Muscle layer of colon (tissue), 2 donors: Measurements from ENCODE around the gene IL1F10.

Source experiments
- H3K27ac ChIP-seq: one replicate; pipeline ENCODE4 v1.7.0; 2013; ENCODE audit warnings: low read depth, mild to moderate bottlenecking, low read length, moderate library complexity
- H3K27me3 ChIP-seq, 2 donors: one replicate each; pipeline ENCODE4 v1.7.0; 2013; ENCODE audit warnings: low read length in 2 of 2, mild to moderate bottlenecking in 2 of 2; ENCODE audit not compliant: insufficient read depth in 2 of 2, control insufficient read depth in 1 of 2
- H3K36me3 ChIP-seq: one replicate; pipeline ENCODE4 v1.7.0; 2013; ENCODE audit warnings: mild to moderate bottlenecking, low read length; ENCODE audit not compliant: insufficient read depth
- H3K4me1 ChIP-seq: one replicate; pipeline ENCODE4 v1.7.0; 2013; ENCODE audit warnings: mild to moderate bottlenecking, low read length; ENCODE audit not compliant: insufficient read depth
- H3K4me3 ChIP-seq, 2 donors: one replicate each; pipeline ENCODE4 v1.7.0; 2013; ENCODE audit warnings: low read length in 2 of 2, low read depth in 1 of 2, mild to moderate bottlenecking in 1 of 2, moderate library complexity in 1 of 2
- H3K9ac ChIP-seq: one replicate; pipeline ENCODE4 v1.7.0; 2013; ENCODE audit warnings: low read length
- H3K9me3 ChIP-seq: one replicate; pipeline ENCODE4 v1.7.0; 2013; ENCODE audit warnings: mild to moderate bottlenecking, low read length
- donor health status: abdominal sarcoma.
- donor health status: Adenocarcinoma of cecum.

The IL1F10 gene

GRCh38 chr2:113067681-113068080, at the start of gene IL1F10:
Gene IL1F10, plus strand, starts transcription at chr2:113067970. Its CDS starts 4,769 bp downstream, at chr2:113072739.
- Histone ChIP-seq H3K9me3 (no peaks in the 10 kb centered on the region), H3K4me3 (no peak within 1 kb of the TSS), H3K27me3 (no peaks in the 10 kb centered on the region), H3K9ac (no peak within 1 kb of the TSS), H3K36me3 (no peaks in the 10 kb centered on the region), H3K4me1 (no peaks in the 10 kb centered on the region), H3K27ac (no peak within 1 kb of the TSS)

- no peak overlapping the region for H3K9ac ChIP-seq
- H3K9me3 ChIP-seq = no peaks in the 10 kb centered on the region
- no peak overlapping the region for H3K27ac ChIP-seq
- H3K27me3 ChIP-seq = no peaks in the 10 kb centered on the region
- no peaks in the 10 kb centered on the region for H3K4me1 ChIP-seq
- H3K36me3 ChIP-seq = no peaks in the 10 kb centered on the region
- H3K4me3 ChIP-seq = no peak overlapping the region
Observed at GRCh38 chr2:113018509-113018908, 49.3 kb upstream of the IL1F10 start.

- no peaks in the 10 kb centered on the region for H3K27me3 ChIP-seq
- H3K4me1 ChIP-seq = no peaks in the 10 kb centered on the region
- no peak overlapping the region for H3K27ac ChIP-seq
- no peaks in the 10 kb centered on the region for H3K9me3 ChIP-seq
- H3K36me3 ChIP-seq = no peaks in the 10 kb centered on the region
- H3K9ac ChIP-seq = no peak overlapping the region
- no peak overlapping the region for H3K4me3 ChIP-seq
Observed at GRCh38 chr2:113021312-113021711, 46.5 kb upstream of the IL1F10 start.

- Histone ChIP-seq H3K9ac (no peak overlapping the region), H3K9me3 (no peaks in the 10 kb centered on the region), H3K27ac (no peak overlapping the region), H3K4me3 (no peak overlapping the region), H3K36me3 (no peaks in the 10 kb centered on the region), H3K27me3 (peaks cover 0 to 5% of the 10 kb centered on the region in 2 donors), H3K4me1 (no peaks in the 10 kb centered on the region)
Observed at GRCh38 chr2:113024764-113025163, 43.0 kb upstream of the IL1F10 start.

GRCh38 chr2:113025737-113026136, 42.0 kb upstream of the IL1F10 start:
- H3K4me1 ChIP-seq = no peaks in the 10 kb centered on the region
- H3K9me3 ChIP-seq = no peaks in the 10 kb centered on the region
- H3K27ac ChIP-seq = no peak overlapping the region
- no peak overlapping the region for H3K4me3 ChIP-seq
- H3K36me3 ChIP-seq = no peaks in the 10 kb centered on the region
- no peak overlapping the region for H3K9ac ChIP-seq
- H3K27me3 ChIP-seq = peaks cover 0 to 5% of the 10 kb centered on the region in 2 donors

GRCh38 chr2:113027691-113028090, 40.1 kb upstream of the IL1F10 start:
- H3K36me3 ChIP-seq = no peaks in the 10 kb centered on the region
- H3K4me3 ChIP-seq = no peak overlapping the region
- H3K4me1 ChIP-seq = no peaks in the 10 kb centered on the region
- H3K27ac ChIP-seq = no peak overlapping the region
- no peaks in the 10 kb centered on the region for H3K9me3 ChIP-seq
- H3K9ac ChIP-seq = no peak overlapping the region
- H3K27me3 ChIP-seq = peaks cover 0 to 5% of the 10 kb centered on the region in 2 donors

- no peak overlapping the region for H3K9ac ChIP-seq
- H3K9me3 ChIP-seq = no peaks in the 10 kb centered on the region
- H3K4me3 ChIP-seq = no peak overlapping the region
- no peaks in the 10 kb centered on the region for H3K4me1 ChIP-seq
- H3K27me3 ChIP-seq = peaks cover 0 to 5% of the 10 kb centered on the region in 2 donors
- no peaks in the 10 kb centered on the region for H3K36me3 ChIP-seq
- no peak overlapping the region for H3K27ac ChIP-seq
Observed at GRCh38 chr2:113028112-113028511, 39.7 kb upstream of the IL1F10 start.

- no peaks in the 10 kb centered on the region for H3K4me1 ChIP-seq
- H3K9ac ChIP-seq = no peak overlapping the region
- H3K36me3 ChIP-seq = no peaks in the 10 kb centered on the region
- H3K4me3 ChIP-seq = no peak overlapping the region
- peaks cover 0 to 5% of the 10 kb centered on the region in 2 donors for H3K27me3 ChIP-seq
- H3K27ac ChIP-seq = no peak overlapping the region
- no peaks in the 10 kb centered on the region for H3K9me3 ChIP-seq
Observed at GRCh38 chr2:113032737-113033136, 35.0 kb upstream of the IL1F10 start.

- Histone ChIP-seq H3K36me3 (no peaks in the 10 kb centered on the region), H3K9me3 (no peaks in the 10 kb centered on the region), H3K4me3 (no peak overlapping the region), H3K4me1 (no peaks in the 10 kb centered on the region), H3K27ac (no peak overlapping the region), H3K27me3 (peaks cover 0 to 4% of the 10 kb centered on the region in 2 donors), H3K9ac (no peak overlapping the region)
Observed at GRCh38 chr2:113034016-113034415, 33.8 kb upstream of the IL1F10 start.

- H3K27ac ChIP-seq = no peak overlapping the region
- H3K36me3 ChIP-seq = no peaks in the 10 kb centered on the region
- H3K9ac ChIP-seq = no peak overlapping the region
- no peaks in the 10 kb centered on the region for H3K27me3 ChIP-seq
- H3K4me3 ChIP-seq = no peak overlapping the region
- H3K9me3 ChIP-seq = no peaks in the 10 kb centered on the region
- H3K4me1 ChIP-seq = no peaks in the 10 kb centered on the region
Observed at GRCh38 chr2:113036763-113037162, 31.0 kb upstream of the IL1F10 start.

- no peak overlapping the region for H3K9ac ChIP-seq
- H3K27ac ChIP-seq = no peak overlapping the region
- no peaks in the 10 kb centered on the region for H3K36me3 ChIP-seq
- no peaks in the 10 kb centered on the region for H3K4me1 ChIP-seq
- H3K9me3 ChIP-seq = no peaks in the 10 kb centered on the region
- no peak overlapping the region for H3K4me3 ChIP-seq
- no peaks in the 10 kb centered on the region for H3K27me3 ChIP-seq
Observed at GRCh38 chr2:113038291-113038690, 29.5 kb upstream of the IL1F10 start.

GRCh38 chr2:113039158-113039557, 28.6 kb upstream of the IL1F10 start:
- H3K27me3 ChIP-seq = no peaks in the 10 kb centered on the region
- H3K36me3 ChIP-seq = no peaks in the 10 kb centered on the region
- no peaks in the 10 kb centered on the region for H3K9me3 ChIP-seq
- H3K9ac ChIP-seq = no peak overlapping the region
- H3K4me3 ChIP-seq = no peak overlapping the region
- no peaks in the 10 kb centered on the region for H3K4me1 ChIP-seq
- no peak overlapping the region for H3K27ac ChIP-seq
